Uterus (tissue), 2 donors: ENCODE measurements around the gene UFD1.

ENCODE experiments used
- CTCF ChIP-seq, 4 experiments: fragments of 200-600 bp in 2 of 4; fragments of 450-650 bp in 2 of 4; sonication (generic) in 2 of 4; IDR thresholded peaks; one replicate each; pipeline ENCODE4 v1.5.1; 2016 to 2019; ENCODE audit warnings: antibody characterized with exemption in 4 of 4, mild to moderate bottlenecking in 2 of 4, moderate library complexity in 1 of 4
- POLR2A ChIP-seq, 2 donors: fragments of 450-650 bp; IDR thresholded peaks; one replicate each; pipeline ENCODE4 v1.6.1; 2016; ENCODE audit warnings: antibody characterized with exemption in 2 of 2, mild to moderate bottlenecking in 1 of 2, moderate library complexity in 1 of 2

GRCh38 chr22:19464975-19465374, 14.0 kb downstream of the UFD1 start:
- no peak for TF ChIP-seq CTCF (IDR thresholded peaks at IDR 0.05)
- no peak for TF ChIP-seq POLR2A (IDR thresholded peaks at IDR 0.05)
